Endometrial microvascular endothelial cells (primary cell): ENCODE data around the gene HSP90B1. TPM values are rescaled to one million over a fixed set of nuclear protein-coding genes. Genes with fewer than 3 reads are reported as not detected.

Experiments used
- in situ Hi-C: cut with HindIII; loops from 2 replicates; pipeline ENCODE4 v1.10.0; 2017; ENCODE audit warnings: low sequenced_read_pairs, low pct_unique_long_range_greater_than_20kb; ENCODE audit errors: inconsistent ontology term
- total RNA-seq: library from RNA; depleted of rRNA; stranded (reverse); fragments of >200 nt; gene quantifications from one replicate; pipeline ENCODE4 v1.2.3, GENCODE V29; 2015; ENCODE audit errors: inconsistent ontology term

HSP90B1 gene
- total RNA-seq, 1 donor from 2014 or later, result 501 TPM

GRCh38 chr12:103924761-103925641 lies 5.2 kb upstream of the HSP90B1 start:
- in situ Hi-C loops, result no loop called here

- in situ Hi-C loops, result no loop called here
Measured at GRCh38 chr12:103928682-103929045, 1.5 kb upstream of the HSP90B1 start.

- in situ Hi-C loops, result no loop called here
Measured at GRCh38 chr12:103929046-103929783, 995 bp upstream of the HSP90B1 start.

GRCh38 chr12:103929784-103930033 lies 501 bp upstream of the HSP90B1 start:
- in situ Hi-C loops, result no loop called here

- in situ Hi-C loops, result no loop called here
Measured at GRCh38 chr12:103930787-103931735, 851 bp downstream of the HSP90B1 start.

- in situ Hi-C loops, result no loop called here
Measured at GRCh38 chr12:103933237-103933636, 3.0 kb downstream of the HSP90B1 start.

GRCh38 chr12:103936679-103937078 lies 6.5 kb downstream of the HSP90B1 start:
- in situ Hi-C loops, result no loop called here

GRCh38 chr12:103944964-103945363 lies 14.8 kb downstream of the HSP90B1 start:
- in situ Hi-C loops, result no loop called here

- in situ Hi-C loops, result no loop called here
Measured at GRCh38 chr12:103947871-103948555, 17.8 kb downstream of the HSP90B1 start.

GRCh38 chr12:103948746-103949406 lies 18.7 kb downstream of the HSP90B1 start:
- in situ Hi-C loops, result no loop called here

- in situ Hi-C loops, result no loop called here
Measured at GRCh38 chr12:103952497-103952896, 22.3 kb downstream of the HSP90B1 start.

GRCh38 chr12:103955811-103956508 lies 25.8 kb downstream of the HSP90B1 start:
- in situ Hi-C loops, result no loop called here

- in situ Hi-C loops, result no loop called here
Measured at GRCh38 chr12:103956509-103957027, 26.4 kb downstream of the HSP90B1 start.

- in situ Hi-C loops, result no loop called here
Measured at GRCh38 chr12:103957865-103958388, 27.7 kb downstream of the HSP90B1 start.

GRCh38 chr12:103958621-103959020 lies 28.4 kb downstream of the HSP90B1 start:
- in situ Hi-C loops, result no loop called here

- in situ Hi-C loops, result no loop called here
Measured at GRCh38 chr12:103960616-103961227, 30.5 kb downstream of the HSP90B1 start.

- in situ Hi-C loops, result no loop called here
Measured at GRCh38 chr12:103962493-103962892, 32.3 kb downstream of the HSP90B1 start.
